GM20000 (cell line): Measurements from ENCODE around the gene LHPP.

Experiments used
- DNase-seq: peaks from one replicate; pipeline ENCODE4 v3.0.0; 2012; ENCODE audit warnings: low spot score
- CTCF ChIP-seq: IDR thresholded peaks from 2 replicates; pipeline ENCODE4 v1.5.1; 2012; ENCODE audit warnings: mild to moderate bottlenecking, control low read depth; ENCODE audit errors: extremely low read depth, missing control alignments

Gene LHPP

GRCh38 chr10:124612611-124613498 is 151.2 kb downstream of the LHPP start:
- no peak for TF ChIP-seq CTCF
- no peak for DNase-seq

GRCh38 chr10:124614003-124614659 is 152.5 kb downstream of the LHPP start:
- DNase-seq: peak; percentile 77
- no peak for TF ChIP-seq CTCF

- no peak for DNase-seq
Measured at GRCh38 chr10:124615259-124615658, 153.6 kb downstream of the LHPP start.

GRCh38 chr10:124616040-124616835 is 154.6 kb downstream of the LHPP start:
- no peak for TF ChIP-seq CTCF
- DNase-seq: no peak

More at GRCh38 chr10:124615259-124615658, 153.6 kb downstream of the LHPP start:
- no peak for TF ChIP-seq CTCF

- no peak for DNase-seq
- no peak for TF ChIP-seq CTCF
Measured at GRCh38 chr10:124616836-124617130, 155.2 kb downstream of the LHPP start.

- no peak for DNase-seq
- TF ChIP-seq CTCF: no peak
Measured at GRCh38 chr10:124618470-124619073, 156.9 kb downstream of the LHPP start.
